GM21737 (cell line): ENCODE measurements around the gene ASTN2.

ENCODE experiments used
- ATAC-seq: cut with Tn5 transposase; IDR thresholded peaks from one replicate; pipeline ENCODE4 v1.9.1; 2021; ENCODE audit warnings: mild to moderate bottlenecking, moderate library complexity; ENCODE audit not compliant: unreplicated experiment

ASTN2 gene

DNA sequence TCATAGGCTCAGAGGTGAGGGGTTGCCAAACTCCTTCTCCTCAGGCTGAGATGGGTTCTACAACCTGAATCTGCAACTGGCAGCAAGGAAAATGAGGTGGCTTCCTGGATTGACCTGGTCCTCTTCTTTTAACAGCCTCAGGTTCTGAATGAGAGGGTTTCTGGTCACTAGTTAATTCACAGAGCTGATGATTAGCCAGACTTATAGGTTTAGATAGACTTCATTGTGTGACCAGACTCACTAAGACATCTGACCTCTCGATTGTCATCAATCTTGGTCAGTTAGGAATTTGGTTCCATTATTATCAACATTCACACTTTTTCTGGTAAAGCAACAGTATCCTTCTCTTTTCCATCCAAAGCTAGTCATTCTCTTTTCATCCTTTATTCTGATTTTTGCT lies 1003.4 kb downstream of the ASTN2 start:
- ATAC-seq = no peak

GRCh38 chr9:116409638-116410037 lies 1005.2 kb downstream of the ASTN2 start:
- ATAC-seq = no peak

- no peak for ATAC-seq
Observed at GRCh38 chr9:116409129-116409528, 1005.7 kb downstream of the ASTN2 start.

GRCh38 chr9:116406469-116406868 lies 1008.4 kb downstream of the ASTN2 start:
- ATAC-seq = no peak

GRCh38 chr9:116405321-116405720 lies 1009.5 kb downstream of the ASTN2 start:
- ATAC-seq = no peak

- ATAC-seq = no peak
Observed at GRCh38 chr9:116404228-116404627, 1010.6 kb downstream of the ASTN2 start.

DNA sequence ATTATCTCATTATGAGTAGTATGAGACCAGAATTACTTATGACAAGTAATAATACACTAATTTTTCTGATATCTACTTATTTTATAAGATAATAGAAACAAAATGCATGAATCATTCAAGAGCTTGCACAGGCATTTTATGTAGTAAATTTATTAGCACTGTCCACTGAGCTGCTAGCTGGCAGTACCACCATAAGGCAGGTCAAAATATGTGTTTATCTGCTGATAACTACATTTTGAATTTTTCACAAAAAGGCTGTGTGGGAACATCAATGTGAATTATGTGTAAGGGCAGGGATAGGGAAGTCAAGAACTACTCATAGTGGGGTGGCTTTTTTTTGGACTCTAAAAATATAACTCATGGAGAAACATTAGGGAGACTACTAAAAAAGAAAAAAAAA lies 1011.7 kb downstream of the ASTN2 start:
- ATAC-seq = no peak

DNA sequence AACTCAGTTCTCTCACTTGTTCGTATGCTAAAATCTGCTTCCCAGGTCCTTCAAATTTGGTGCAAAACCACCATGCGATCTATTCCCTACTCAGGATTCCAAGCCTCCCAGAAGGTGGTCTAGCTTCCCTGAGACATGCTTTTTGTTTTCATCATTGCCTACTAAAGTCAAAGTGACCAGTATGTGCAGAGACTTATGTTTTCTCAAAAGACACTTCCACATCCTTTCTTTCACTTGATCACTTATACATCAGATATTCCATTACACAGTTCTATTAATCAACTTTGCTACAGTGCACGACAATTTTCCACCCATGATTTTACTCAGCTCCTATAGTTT lies 1019.2 kb downstream of the ASTN2 start:
- no peak for ATAC-seq

DNA sequence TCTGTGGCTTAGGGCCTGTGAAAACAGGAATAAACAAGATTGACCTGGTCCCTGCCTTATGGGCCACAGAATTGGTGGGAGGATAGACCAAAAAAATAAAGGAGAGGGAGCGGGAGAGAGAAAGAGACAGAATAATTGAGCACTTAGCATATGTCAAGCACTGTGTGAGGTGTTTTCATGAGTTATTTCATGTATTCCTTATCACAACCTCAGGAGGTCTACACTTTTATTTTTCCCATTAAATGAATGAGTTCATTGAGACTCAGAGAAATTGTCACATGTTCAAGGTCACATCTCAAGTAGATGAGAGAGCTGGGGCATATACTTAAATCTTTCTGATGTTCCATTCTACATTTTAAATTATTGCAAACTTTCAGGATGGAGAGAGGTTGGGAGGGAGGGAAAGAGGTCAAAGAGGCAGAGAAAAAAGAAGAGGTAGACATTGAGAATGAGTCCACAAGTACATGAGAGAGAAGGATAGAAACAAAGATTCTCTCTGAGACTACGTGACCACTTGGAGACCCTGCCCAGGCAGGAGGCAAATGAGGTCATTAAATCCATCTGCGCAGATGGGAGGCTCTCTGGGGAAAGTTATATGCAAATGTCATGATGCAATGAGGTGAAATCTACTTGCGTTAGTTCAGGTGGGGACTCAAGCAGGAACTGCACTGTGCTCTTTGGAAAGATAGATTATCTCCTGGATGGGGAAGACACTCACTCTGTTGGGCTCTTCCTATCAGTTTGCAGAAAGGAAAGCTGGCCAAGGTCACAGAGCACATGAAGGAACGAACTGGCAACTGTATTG lies 1019.8 kb downstream of the ASTN2 start:
- no peak for ATAC-seq

- no peak for ATAC-seq
Observed at GRCh38 chr9:116394070-116394469, 1020.8 kb downstream of the ASTN2 start.

- no peak for ATAC-seq
Observed at GRCh38 chr9:116393198-116393597, 1021.7 kb downstream of the ASTN2 start.

DNA sequence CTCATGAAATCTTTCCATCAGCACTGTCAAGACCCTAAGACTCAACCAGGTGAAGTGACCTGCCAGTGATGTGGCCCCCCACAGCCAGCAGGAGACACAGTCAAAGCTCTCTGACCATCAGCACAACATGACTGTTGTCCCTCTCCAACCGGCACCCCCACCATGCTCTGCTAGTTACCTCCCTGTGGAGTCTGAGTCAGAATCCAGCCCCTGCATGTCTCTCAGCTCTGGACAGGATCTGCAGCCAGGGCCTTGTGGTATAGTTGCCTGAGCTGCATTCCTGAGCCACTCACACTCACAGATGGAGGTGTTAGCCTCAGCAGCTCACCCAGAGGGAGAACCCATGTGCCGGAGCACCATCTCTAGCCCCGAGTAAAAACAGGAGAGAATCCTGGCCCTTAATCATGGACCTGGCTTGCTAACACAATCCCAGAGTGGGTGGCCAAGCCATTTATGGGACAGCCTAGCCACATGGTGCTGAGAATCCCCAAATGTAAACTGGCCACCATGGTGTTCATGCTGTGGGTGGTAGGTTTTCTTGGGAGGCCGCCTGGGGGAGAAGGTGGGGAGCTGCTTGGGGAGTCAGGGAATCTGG lies 1023.5 kb downstream of the ASTN2 start:
- no peak for ATAC-seq

- peak; percentile 50 for ATAC-seq
Observed at GRCh38 chr9:116390303-116391228, 1024.3 kb downstream of the ASTN2 start.

- no peak for ATAC-seq
Observed at GRCh38 chr9:116389541-116390302, 1025.1 kb downstream of the ASTN2 start.

- peak; percentile 66 for ATAC-seq
Observed at GRCh38 chr9:116387934-116388698, 1026.7 kb downstream of the ASTN2 start.

DNA sequence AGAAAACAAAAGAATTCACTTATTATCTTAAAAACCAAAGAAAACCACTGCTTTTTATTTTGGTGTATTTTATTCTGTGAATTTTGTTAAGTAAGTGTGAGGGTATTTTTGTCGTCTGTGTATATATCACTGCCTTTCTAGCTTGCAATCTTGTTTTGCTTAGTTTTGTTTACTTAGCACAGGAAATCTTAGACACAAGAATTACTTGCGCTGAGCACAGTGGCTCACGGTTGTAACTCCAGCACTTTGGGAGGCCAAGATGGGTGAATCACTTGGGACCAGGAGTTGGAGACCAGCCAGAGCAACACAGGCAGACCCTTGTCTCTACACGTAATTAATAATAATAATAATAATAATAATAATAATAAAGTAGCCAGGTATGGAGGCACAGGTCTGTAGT lies 1030.9 kb downstream of the ASTN2 start:
- ATAC-seq = no peak

- ATAC-seq = no peak
Observed at GRCh38 chr9:116383133-116383532, 1031.7 kb downstream of the ASTN2 start.

DNA sequence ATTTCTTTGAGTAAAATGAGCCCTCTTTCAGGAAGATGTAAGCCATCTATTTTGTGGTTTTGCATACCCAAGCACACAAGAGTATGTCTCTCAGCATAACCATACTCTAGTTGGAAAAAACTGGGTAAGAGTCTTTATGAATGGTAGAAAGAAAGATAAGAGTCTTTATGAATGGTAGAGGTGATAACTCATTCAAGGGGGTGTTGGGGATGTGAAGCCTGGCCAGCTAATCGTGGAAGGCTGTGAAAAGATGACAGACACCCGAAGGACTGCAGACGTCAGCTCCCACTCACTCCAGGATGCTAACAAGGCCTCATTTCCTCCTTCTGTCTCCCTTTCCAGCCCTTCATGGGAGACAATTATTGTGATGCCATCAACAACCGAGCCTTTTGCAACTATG lies 1032.8 kb downstream of the ASTN2 start:
- ATAC-seq = no peak

GRCh38 chr9:116381350-116381749 lies 1033.5 kb downstream of the ASTN2 start:
- ATAC-seq = no peak

DNA sequence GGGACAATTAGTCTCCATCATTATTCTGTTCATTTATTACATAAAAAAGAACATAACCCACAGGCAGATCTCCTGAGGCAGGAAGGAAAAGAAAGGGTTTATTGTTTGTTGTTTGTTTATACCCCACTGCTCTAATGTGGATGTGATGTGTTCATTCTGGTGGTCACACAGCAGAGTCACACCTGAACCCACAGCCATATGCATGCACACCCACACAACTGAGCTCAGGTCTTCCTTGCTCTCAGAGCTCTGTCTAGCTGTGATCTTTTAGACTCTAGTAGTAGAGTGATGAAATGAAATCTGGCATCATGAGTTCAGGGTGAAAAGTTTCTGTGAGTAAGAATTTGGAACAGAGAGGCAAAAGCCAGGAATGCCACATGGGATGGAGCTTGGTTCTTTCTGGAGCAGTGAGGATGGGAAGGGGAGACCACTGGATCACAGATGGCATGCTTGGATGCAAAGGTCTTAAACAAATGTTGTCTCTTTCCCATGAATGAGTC lies 1034.3 kb downstream of the ASTN2 start:
- ATAC-seq = no peak
